GM18867 (cell line): ENCODE data around the gene KIAA0513.

Experiments used
- ATAC-seq: cut with Tn5 transposase; IDR thresholded peaks from one replicate; pipeline ENCODE4 v1.9.1; 2021; ENCODE audit warnings: mild to moderate bottlenecking, moderate library complexity; ENCODE audit not compliant: unreplicated experiment

KIAA0513 gene

DNA sequence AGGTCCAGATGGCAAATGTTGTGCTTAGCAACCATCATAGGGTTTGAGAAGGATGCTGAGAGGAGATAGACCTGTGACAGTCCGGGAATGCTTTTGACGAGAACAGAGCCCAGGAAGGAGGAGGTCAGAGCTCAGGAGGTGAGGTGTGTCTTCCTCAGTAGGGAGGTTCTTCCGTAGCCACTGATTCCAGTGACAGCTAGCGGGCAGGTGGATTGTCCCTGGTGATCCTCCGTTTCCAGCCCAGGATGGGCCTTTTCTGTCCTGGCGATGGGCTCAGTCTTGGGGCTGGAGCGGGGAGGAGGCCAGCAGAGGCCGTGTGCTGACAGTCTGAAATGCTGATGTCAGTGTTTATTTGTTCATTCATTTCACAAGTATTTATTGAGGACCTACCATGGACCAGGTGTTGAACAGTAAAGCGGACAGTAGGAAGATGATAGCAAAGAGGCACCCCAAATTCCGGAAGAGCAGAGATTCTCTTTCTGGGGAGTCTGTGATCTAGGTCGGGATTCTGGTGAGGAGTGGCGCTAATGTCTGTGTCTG lies 38.8 kb downstream of the KIAA0513 start:
- ATAC-seq, result no peak

DNA sequence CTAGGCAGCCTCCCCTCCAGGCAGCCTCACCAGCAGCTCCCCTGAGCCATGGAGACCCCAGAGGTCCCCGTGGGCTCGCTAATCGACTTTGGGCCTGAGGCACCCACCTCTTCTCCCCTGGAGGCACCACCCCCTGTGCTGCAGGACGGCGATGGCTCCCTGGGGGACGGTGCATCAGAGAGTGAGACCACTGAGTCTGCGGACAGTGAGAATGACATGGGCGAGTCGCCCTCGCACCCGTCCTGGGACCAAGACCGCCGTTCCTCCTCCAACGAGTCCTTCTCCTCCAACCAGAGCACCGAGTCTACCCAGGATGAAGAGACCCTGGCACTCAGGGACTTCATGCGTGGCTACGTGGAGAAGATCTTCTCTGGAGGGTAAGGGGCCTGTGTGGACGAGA lies 39.4 kb downstream of the KIAA0513 start:
- ATAC-seq, result no peak

DNA sequence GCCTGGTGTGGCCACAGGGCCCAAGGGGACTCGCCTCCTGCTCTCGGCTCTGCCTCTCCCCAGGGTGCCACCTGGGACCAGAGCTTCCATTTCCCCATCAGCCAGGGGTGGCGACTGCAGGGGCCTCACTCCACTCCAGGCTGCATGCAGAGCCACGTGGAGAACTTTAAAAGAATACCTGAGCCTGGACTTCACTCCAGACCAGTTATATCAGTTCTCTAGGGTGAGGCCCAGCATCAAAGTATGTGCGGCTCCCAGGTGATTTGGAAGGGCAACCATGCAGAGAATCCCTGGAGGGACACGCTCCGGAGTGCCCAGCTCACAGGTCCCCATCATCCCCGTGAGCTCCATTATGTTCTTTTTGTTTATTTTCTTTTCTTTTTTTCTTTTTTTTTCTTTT lies 39.8 kb downstream of the KIAA0513 start:
- no peak for ATAC-seq

DNA sequence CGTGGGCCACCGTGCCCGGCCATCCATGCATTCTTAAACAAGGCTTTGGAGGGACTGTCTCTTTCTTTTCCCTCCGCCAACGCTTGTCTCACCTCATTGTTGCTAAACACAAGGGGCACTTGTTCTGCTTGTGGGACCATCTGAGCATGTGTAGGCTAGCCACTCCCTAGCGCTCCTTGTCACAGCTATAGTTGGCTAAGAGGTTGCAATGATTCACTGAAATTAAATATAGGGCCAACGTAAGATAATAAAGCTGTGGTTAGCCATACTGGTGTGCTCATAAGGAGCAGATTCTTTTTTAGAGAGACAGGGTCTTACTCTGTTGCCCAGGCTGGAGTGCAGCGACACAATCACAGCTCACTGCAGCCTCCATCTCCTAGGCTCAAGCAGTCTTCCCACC lies 41.2 kb downstream of the KIAA0513 start:
- no peak for ATAC-seq

DNA sequence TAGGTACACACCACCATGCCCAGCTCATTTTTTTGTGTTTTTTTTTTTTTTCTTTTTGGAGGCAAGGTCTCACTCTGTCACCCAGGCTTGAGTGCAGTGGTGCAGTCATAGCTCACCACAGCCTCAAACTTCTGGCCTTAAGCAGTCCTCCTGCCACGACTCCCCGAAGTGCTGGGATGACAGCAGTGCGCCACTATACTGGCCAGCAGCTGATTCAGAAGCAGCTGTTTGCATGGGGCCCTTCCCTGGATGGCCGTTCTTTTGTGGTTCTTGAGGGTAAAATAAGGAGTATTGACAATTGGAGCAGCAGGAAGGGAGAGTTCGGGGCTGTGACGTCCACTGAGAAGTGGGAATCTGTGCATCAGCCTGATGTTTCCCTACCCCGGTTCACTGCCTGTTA lies 41.6 kb downstream of the KIAA0513 start:
- no peak for ATAC-seq

DNA sequence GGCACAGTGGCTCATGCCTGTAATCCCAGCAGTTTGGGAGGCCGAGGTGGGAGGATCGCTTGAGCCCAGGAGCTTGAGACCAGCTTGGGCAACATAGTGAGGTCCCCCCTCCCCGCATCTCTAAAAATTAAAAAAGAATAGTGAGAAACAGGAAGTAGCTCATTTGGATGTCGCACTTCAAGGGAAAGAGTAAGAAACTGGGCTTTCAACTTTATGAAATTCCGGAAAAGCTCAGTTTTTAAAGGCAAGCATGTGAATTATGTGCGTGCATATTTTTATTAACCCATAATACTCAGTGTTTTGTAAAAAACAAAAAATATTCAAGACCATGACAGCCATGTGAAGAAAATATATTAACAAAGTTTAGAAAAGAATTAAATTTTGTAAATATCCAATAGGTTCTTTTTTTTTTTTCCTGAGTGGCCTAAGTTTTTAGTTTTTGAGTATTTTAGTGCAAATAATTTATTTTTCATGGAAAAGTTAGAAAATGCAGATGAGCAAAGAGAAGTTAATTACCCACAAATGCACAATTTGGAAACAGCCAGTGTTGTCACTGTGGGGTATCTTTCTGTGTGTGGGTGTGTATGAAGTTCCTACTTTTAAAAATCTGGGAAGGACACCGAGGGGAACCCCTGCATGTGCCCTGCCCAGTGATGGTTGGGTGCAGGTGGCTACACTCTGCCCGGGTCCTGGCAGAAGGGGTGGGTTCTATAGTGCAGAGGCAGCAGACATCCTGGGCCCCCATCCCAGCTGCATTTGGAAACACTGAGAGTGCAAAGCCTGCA lies 44.7 kb downstream of the KIAA0513 start:
- no peak for ATAC-seq

DNA sequence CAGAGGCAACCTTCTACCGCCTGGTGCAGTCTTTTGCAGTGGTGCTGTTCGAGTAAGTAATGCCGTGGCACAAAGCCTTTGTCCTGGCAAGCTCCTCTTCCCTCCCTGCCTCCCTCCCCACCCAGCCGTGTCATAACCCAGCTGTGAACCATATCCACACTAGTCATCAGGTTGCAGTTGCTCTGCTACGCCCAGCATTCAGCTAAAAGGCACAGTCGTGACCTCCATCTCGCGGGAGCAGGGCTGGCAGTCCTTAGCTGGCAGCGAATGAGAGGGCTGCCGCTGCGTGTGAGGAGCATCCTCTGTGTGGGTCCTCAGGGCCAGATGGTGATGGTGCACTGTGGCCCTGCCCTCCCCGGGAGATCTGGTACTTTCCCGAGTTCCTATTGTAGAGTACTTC lies 45.4 kb downstream of the KIAA0513 start:
- ATAC-seq, result no peak

DNA sequence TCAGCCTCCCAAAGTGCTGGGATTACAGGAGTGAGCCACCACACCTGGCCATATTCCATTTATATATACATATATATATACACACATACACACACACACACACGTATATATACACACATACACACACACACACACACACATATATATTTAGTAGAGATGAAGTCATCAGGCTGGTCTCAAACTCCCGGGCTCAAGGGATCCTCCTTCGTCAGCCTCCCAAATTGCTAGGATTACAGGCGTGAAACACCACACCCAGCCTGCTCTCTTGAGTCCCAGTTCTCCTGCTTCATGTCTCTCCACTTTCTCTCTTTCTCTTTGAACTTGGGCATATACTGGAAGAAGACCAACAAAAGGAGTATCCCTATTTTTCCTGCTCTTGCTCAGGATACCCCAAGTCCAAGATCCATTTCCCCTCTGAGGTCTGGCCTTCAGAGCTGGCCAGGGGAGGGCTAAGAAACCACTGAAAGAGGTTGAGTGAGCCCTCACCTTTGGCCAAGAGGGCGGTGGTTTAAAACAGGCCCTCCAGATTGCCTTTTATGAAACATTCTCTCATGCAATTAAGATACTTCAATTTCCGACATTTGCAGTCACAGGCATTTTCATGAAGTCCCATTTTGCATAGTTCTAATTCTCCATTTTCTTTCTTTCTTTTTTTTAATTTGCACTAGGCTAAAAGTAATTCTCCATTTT lies 46.8 kb downstream of the KIAA0513 start:
- no peak for ATAC-seq

DNA sequence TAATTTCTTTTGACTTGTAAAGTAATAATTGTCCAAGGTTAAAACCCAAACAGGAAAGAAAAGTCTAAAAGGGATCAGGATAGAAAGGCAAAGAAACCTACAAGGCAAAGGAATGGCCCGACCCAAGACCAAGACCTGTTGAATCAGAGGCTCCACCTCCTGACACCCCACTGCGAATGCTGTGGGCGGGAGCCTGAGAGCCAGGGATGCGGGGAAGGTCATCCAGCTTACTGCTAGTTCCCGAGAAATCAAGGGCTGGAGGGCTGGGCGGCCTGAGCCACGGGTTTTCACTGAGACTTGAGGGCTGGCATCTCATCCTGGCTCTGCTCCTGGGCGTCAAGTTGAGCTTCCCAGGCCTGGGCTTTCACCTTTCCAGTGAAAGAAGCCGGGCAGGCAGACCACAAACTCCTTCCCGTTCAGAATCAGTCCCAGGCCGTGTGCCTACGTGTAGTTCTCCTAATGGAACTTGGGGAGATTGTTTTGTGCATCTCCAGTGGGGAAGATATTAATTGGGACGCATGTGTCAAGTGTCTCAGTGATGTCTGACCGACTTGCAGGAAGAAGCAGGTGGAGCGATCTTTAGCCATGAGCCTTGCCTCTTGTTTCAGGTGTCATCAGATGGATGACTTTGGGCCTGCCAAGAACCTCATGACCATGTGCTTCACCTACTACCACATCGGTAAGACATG lies 47.8 kb downstream of the KIAA0513 start:
- no peak for ATAC-seq

DNA sequence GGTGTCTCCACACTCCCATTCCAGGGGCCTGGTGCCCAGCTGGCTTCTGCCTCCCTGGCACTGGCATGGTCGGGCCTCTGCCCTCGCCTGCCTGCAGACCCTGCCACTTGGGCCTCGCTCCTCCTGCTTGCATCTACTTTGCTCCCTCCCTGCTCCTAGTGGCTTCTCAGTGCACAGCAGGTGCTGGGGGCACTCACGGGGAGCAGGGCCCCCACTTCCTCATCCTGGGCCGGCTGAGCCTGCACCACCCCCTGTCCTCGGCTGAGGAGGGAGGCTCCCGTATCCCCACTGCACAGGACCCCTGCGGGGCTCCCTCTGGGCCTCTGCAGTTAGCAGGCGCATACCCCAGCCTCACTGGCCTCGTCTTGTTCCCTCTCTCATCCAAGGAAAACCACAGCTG lies 49.4 kb downstream of the KIAA0513 start:
- no peak for ATAC-seq

DNA sequence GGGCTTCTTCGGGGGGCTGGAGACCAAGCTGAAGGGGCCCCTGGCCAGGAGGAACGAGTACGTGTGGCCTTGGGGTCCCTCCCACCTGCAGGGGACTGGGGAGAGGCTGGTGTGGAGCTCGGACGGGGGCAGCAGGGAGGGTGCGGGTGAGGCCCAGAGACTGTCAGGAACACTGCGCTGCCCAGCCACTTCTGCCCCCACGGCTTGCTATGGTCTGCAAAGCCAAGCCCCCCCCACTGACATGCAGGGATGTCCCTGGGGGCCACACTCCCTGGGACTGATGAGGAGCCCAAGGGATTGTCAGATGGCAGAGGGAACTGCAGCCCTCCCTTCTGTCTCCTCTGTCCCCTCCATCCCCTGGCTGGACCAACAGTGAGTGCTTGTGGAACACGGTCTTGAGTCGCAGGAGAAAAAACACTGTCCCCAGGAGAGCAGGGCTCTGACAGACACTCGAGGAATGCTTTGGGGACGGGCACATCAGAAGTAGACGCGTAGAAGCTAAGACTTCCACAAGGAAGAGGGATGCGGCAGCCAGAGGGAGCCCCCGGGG lies 50.1 kb downstream of the KIAA0513 start:
- no peak for ATAC-seq

DNA sequence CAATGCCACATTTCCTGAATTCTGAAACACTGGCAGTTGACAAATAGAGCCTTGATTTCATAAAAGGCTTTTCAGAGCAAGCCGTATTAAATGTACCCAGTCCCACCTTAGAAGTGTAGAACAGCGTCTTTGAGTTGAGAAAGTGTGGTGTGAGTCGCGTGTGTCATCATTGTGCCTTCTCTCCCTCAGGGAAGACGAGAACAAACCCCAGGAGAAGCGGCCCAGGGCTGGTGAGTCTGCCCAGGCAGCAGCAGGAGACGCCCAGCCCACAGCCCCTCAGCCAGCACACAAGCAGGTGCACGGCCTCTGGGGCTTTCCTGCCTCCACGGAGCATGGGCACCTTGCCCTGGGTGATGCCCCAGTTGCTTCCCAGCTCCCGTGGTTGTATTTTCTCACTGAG lies 50.6 kb downstream of the KIAA0513 start:
- ATAC-seq, result no peak

DNA sequence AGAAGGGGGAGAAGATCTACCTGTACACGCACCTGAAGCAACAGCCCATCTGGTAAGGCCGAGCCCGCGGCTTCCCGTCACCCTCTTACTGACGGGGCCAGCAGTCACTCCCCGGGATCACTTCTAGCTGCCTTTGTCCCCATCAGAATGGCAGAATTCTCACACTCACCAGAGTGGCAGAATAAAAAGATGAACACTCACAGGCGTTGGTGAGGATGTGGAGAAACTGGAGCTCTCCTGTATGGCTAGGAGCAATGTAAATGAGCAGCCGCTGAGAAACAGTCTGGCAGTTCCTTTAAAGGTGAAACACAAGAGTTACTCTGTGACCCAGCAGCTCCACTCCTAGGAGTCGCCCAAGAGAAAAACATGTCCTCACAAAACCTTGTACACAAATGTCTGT lies 51.4 kb downstream of the KIAA0513 start:
- ATAC-seq, result no peak

DNA sequence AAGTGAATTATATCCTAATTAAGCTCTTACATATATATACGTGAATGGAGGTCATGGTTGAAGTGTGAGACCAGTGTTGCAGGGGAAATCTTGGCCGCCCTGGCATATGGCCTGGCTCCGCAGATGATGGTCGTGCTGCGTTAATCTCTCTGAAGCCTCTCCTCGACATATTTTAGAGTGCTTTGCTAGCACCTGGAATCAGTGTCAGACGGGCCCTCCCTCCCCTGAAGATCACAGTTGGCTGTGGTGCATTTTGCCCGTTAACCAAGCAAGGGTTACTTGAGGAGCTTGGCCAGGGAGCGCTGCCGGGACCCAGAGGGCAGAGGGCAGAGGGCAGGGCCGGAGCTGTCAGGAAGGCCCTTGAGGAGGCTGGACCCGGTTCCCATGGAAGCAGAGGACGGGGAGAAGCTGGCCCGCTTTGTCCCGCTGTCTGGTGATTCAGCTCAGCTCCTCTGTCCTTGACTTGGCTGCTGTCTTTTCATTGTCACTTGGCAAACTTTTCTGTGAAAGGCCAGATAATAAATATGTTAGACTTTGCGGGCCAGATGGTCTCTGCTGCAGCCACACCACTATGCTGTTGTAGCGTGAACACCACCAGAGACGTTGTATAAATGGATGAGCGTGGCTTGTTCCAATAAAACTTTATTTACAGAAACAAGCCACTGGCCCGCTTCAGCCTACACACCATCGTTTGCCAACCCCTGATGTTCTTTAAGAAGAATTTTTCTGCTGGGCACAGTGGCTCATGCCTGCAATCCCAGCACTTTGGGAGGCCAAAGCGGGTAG lies 52.4 kb downstream of the KIAA0513 start:
- ATAC-seq, result no peak

DNA sequence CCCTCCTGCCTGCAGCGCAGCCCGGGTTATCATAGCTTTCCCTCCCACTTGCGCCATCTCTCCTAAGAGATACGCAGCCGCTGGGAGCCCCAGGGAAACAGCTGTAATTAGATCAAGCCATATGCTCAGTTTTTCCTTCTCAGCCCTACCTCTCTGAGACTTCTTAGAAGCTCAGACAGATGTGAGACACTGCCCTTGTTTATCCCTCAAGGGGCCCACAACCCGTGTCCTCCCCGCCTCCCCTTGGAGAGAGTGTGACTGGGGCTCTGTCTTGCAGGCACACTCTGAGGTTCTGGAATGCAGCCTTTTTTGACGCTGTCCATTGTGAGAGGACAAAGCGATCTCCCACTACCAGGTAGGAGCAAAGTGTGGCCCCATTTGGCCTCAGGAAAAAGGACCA lies 53.4 kb downstream of the KIAA0513 start:
- no peak for ATAC-seq

DNA sequence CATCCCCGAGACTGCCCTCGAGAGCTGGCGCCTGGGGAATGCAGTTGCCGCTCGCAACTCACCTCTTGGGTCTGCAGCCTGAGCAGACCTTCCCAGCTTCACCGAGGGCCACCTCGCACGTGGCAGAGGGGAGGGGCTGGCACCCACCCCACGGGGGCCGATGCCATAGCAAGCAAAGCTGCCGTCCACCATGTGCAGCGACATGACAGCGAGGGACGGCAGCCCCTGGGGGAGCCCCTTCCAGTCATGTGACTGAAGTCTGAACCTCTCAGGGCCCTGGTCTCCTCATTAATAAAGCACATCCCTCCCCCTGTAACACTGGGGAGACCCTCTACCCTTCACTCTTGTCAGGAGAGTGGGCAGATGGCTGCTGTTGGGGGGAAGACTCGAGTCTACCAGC lies 54.2 kb downstream of the KIAA0513 start:
- ATAC-seq, result no peak

DNA sequence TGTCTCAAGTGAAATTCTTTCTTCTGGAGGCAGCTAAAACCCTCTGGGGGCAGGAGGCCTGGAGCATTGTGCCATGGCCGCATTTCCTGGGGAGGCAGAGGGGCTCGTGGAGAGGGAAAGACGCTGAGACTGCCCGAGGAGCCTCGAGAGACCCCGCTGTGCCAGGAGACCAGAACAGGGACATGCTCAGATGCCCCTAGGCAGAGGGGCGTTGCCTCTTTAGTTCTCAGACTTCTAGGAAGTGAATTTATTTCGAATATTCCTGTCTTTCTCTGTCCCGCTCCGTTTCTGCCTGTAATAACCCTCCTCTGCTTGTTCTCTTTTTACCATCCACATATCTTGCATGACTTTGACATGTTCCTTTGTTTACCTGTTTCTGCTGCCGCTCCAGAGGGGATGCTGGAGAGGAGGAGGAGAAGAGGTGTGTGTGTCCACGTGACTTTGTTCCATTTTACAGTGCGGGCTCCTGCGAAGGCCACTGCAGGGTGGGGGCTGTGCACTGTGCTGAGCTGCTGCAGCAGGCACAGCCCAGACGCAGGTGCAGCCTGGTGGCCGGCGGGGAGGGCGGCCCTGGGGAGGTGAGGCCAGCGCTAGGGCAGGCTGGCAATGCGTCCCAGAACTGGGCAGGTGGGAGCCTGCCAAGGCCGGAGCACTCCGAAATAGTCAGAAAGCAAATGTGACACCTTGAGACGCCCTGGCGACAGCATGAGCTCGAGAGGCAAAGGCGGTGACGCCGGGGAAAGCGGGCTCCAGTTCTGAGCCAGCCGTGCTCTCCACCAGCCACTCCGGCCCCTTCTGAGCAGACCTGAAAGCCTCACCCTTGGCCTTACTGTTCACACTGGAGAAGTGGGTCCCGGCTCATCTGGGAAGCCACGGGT lies 54.8 kb downstream of the KIAA0513 start:
- ATAC-seq, result no peak

DNA sequence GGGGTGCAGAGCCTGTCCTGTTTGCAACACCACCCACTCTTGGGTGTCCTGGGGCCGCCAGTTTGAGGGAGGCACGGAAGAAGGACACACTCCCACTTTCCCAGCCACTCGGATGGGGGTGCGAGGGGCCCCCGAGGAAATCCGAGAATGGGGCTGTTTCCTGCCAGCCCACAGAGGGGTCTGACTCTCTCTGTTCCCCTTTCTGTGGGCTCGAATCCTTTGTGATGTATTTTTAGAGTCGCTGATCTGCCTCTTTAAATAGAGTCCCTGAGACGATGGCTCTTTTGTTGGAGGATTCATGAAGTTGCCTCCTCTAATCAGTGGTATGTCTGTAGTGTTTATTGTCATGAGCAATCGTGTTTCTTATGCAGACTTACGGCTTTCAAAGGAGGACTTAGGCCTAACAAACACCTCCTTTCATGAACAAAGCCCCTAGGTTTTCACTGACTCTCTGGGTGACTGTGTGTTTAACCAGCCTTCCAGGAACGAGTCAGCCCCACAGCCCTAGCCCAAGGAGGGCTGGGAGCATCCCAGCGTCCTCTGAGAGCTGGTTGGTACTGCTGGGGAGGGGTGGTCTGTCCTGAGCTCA lies 55.5 kb downstream of the KIAA0513 start:
- ATAC-seq, result no peak

DNA sequence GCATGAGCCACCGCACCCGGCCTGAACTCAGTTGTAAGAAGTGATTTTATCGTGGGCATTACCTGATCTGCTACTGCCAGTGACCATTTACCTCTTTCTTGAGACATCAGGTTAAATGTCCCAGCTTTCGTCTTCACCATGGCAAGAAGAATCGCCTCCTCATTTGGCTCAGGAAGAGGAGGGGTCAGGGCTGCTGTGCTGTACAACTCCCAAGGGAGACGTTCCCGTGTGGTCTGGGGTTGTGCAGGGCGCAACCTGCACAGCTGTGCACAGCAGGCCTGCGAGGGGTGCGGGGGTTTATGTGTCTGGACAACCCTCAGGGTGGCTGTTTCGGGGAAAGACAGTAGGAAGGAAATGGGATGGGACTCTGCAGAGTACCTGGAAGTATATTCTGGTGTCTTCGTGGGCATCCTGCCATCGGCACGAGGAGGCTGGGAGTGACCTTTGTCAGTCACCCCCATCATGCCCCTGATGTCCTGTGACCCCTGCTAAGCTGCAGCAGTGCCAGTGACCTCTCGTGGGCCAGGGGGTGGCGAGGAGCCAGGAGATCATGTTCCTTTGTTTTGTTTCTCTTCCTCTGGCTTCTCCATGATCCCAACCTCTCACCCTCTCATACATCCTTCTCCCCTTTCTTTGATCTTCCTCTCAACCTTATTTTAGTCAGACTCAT lies 57.4 kb downstream of the KIAA0513 start:
- ATAC-seq, result no peak
